Liver (tissue), 9 donors: ENCODE measurements around the gene CBFA2T3. TPM values are rescaled to one million over a fixed set of nuclear protein-coding genes. Genes with fewer than 3 reads are reported as not detected.

Source experiments
- DNase-seq: peaks from one replicate; pipeline ENCODE4 v3.0.0-alpha.2; 2017; ENCODE audit warnings: low spot score
- H3K27ac ChIP-seq, 2 donors: one replicate each; pipeline ENCODE4 v1.7.0; 2013; ENCODE audit warnings: inconsistent platforms in 2 of 2, low read length in 2 of 2, control low read depth in 1 of 2, low read depth in 1 of 2, mild to moderate bottlenecking in 1 of 2
- H3K27me3 ChIP-seq, 4 donors: one replicate each; pipeline versions ENCODE4 v1.6.1 to v1.7.0; 2013; ENCODE audit warnings: low read length in 3 of 4, inconsistent platforms in 1 of 4, mild to moderate bottlenecking in 1 of 4, moderate library complexity in 1 of 4; ENCODE audit not compliant: control insufficient read depth in 4 of 4, insufficient read depth in 4 of 4
- H3K36me3 ChIP-seq, 4 donors: one replicate each; pipeline versions ENCODE4 v1.6.1 to v1.7.0; 2013; ENCODE audit warnings: low read length in 3 of 4, mild to moderate bottlenecking in 3 of 4, low read depth in 1 of 4, moderate library complexity in 1 of 4; ENCODE audit not compliant: control insufficient read depth in 4 of 4, insufficient read depth in 3 of 4
- H3K4me1 ChIP-seq, 4 donors: one replicate each; pipeline versions ENCODE4 v1.6.1 to v1.7.0; 2013; ENCODE audit warnings: low read length in 3 of 4, mild to moderate bottlenecking in 3 of 4, moderate library complexity in 1 of 4; ENCODE audit not compliant: control insufficient read depth in 4 of 4, insufficient read depth in 4 of 4
- H3K4me3 ChIP-seq, 3 donors: one replicate each; pipeline versions ENCODE4 v1.6.1 to v1.7.0; 2013; ENCODE audit warnings: low read length in 3 of 3, control low read depth in 1 of 3, low read depth in 1 of 3, mild to moderate bottlenecking in 1 of 3
- H3K9ac ChIP-seq, 2 donors: one replicate each; pipeline ENCODE4 v1.7.0; 2013; ENCODE audit warnings: low read length in 2 of 2, mild to moderate bottlenecking in 2 of 2, moderate library complexity in 2 of 2, control low read depth in 1 of 2, low read depth in 1 of 2
- H3K9me3 ChIP-seq, 4 donors: one replicate each; pipeline versions ENCODE4 v1.6.1 to v1.7.0; 2013; ENCODE audit warnings: low read length in 3 of 4; ENCODE audit not compliant: control insufficient read depth in 4 of 4
- EGR1 ChIP-seq, 2 donors: IDR thresholded peaks; 2 replicates each; pipeline ENCODE4 v1.6.1; 2016 to 2018; ENCODE audit warnings: antibody characterized with exemption in 2 of 2, low read depth in 2 of 2
- FOXA1 ChIP-seq: IDR thresholded peaks from 2 replicates; pipeline ENCODE4 v1.6.1; 2016; ENCODE audit warnings: antibody characterized with exemption
- FOXA2 ChIP-seq: IDR thresholded peaks from 2 replicates; pipeline ENCODE4 v1.6.1; 2016; ENCODE audit warnings: antibody characterized with exemption
- HNF4A ChIP-seq, 2 donors: conservative IDR thresholded peaks; 2 replicates each; pipeline ENCODE4 v1.6.1; 2016; ENCODE audit warnings: antibody characterized with exemption in 2 of 2, mild to moderate bottlenecking in 2 of 2
- HNF4G ChIP-seq: IDR thresholded peaks from 2 replicates; pipeline ENCODE4 v1.6.1; 2016; ENCODE audit warnings: antibody characterized with exemption
- JUND ChIP-seq, 2 donors: IDR thresholded peaks; 2 replicates each; pipeline ENCODE4 v1.6.1; 2016; ENCODE audit warnings: antibody characterized with exemption in 2 of 2
- NR2F2 ChIP-seq: IDR thresholded peaks from 2 replicates; pipeline ENCODE4 v1.6.1; 2016; ENCODE audit warnings: antibody characterized with exemption
- RAD21 ChIP-seq, 2 donors: IDR thresholded peaks; 2 replicates each; pipeline ENCODE4 v1.6.1; 2016; ENCODE audit warnings: antibody characterized with exemption in 2 of 2, mild to moderate bottlenecking in 2 of 2
- RXRA ChIP-seq, 2 donors: IDR thresholded peaks; 2 replicates each; pipeline ENCODE4 v1.6.1; 2017 to 2018; ENCODE audit warnings: antibody characterized with exemption in 2 of 2, mild to moderate bottlenecking in 1 of 2
- SP1 ChIP-seq: IDR thresholded peaks from 2 replicates; pipeline ENCODE4 v1.6.1; 2018; ENCODE audit warnings: antibody characterized with exemption, mild to moderate bottlenecking
- YY1 ChIP-seq: IDR thresholded peaks from 2 replicates; pipeline ENCODE4 v1.6.1; 2016; ENCODE audit warnings: antibody characterized with exemption, mild to moderate bottlenecking
- WGBS: extraction: QIAGEN DNeasy Blood & Tissue Kit; methylation state at CpG from one replicate; pipeline ENCODE4 v1.1.7; 2013; 5-methylcytosine and 5-hydroxymethylcytosine counted together
- polyA plus RNA-seq, 2 donors: library from polyadenylated mRNA; stranded (reverse) in 1 of 2; unstranded in 1 of 2; fragments of 200-250 nt in 1 of 2; fragments of >200 nt in 1 of 2; fragmentation: Nextera tagmentation in 1 of 2; extraction: Ambion mirVana in 1 of 2; gene quantifications; one replicate each; pipeline versions ENCODE4 v1.2.1 to v1.2.3, GENCODE V29; 2013 to 2015
- total RNA-seq, 2 donors: library from RNA; depleted of rRNA; stranded (reverse); fragments of >200 nt; gene quantifications; one replicate each; pipeline ENCODE4 v1.2.3, GENCODE V29; 2014
- TF ChIP-seq, protein P1 (sequence below): IDR thresholded peaks from 2 replicates; pipeline ENCODE4 v1.6.1; 2016; ENCODE audit warnings: antibody characterized with exemption
- TF ChIP-seq, protein P2 (sequence below): fragments of 150-350 bp; IDR thresholded peaks from 2 replicates; pipeline ENCODE4 v1.5.1; 2017; ENCODE audit warnings: improper control_type of control experiment, low read depth, low read length; ENCODE audit not compliant: missing input control
- TF ChIP-seq, protein P3 (sequence below): IDR thresholded peaks from 2 replicates; pipeline ENCODE4 v1.6.1; 2016; ENCODE audit warnings: antibody characterized with exemption
- TF ChIP-seq, protein P4 (sequence below): IDR thresholded peaks from 2 replicates; pipeline ENCODE4 v1.6.1; 2016; ENCODE audit warnings: antibody characterized with exemption
- TF ChIP-seq, protein P5 (sequence below): IDR thresholded peaks from 2 replicates; pipeline ENCODE4 v1.6.1; 2016; ENCODE audit warnings: antibody characterized with exemption, mild to moderate bottlenecking
- donor health status: healthy.
- donor health status: healthy.
- donor health status: healthy.
- donor health status: healthy.
- donor health status: healthy.

CBFA2T3 gene
- total and polyA plus RNA-seq, 4 donors: 1.4 to 4.5 (median 3.1) TPM

DNA sequence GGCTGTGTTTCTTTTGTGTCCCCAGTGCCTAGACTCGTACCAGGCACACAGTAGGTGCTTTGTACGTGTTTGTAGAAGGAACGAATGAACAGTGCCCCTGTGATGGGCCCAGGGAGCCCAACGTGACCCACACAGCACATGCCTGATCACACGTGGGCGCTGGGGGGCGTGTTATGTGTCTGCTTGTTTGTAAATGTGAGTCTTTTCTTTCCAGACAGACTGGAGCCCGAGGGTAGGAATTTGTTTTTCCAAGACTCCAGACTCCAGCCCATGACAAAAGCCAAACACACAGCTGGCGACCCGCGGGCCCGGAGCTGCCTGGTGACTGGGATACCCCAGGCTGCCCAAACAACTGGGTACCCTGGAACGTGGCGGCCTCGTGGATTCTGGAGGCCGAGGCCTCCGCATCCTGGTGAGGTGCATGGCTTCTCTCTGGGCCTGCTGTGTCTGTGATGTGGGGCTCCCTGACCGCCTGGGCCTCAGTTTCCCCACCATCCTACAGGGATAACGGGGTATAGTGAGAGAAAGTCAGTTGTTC, 14.9 kb upstream of the CBFA2T3 start:
- Histone ChIP-seq H3K27ac (no peak overlapping the region), H3K36me3 (no peaks in the 10 kb centered on the region), H3K27me3 (peaks cover 0 to 2% (median under 1%) of the 10 kb centered on the region in 4 donors), H3K4me1 (no peaks in the 10 kb centered on the region), H3K9me3 (no peaks in the 10 kb centered on the region), H3K9ac (no peak overlapping the region), H3K4me3 (no peak overlapping the region)
- 65% methylated on average over 19 of the region's 19 CpGs for WGBS
- no peak for TF ChIP-seq FOXA1
- TF ChIP-seq, protein P1, sequence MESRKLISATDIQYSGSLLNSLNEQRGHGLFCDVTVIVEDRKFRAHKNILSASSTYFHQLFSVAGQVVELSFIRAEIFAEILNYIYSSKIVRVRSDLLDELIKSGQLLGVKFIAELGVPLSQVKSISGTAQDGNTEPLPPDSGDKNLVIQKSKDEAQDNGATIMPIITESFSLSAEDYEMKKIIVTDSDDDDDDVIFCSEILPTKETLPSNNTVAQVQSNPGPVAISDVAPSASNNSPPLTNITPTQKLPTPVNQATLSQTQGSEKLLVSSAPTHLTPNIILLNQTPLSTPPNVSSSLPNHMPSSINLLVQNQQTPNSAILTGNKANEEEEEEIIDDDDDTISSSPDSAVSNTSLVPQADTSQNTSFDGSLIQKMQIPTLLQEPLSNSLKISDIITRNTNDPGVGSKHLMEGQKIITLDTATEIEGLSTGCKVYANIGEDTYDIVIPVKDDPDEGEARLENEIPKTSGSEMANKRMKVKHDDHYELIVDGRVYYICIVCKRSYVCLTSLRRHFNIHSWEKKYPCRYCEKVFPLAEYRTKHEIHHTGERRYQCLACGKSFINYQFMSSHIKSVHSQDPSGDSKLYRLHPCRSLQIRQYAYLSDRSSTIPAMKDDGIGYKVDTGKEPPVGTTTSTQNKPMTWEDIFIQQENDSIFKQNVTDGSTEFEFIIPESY: no peak
- TF ChIP-seq, protein P2, sequence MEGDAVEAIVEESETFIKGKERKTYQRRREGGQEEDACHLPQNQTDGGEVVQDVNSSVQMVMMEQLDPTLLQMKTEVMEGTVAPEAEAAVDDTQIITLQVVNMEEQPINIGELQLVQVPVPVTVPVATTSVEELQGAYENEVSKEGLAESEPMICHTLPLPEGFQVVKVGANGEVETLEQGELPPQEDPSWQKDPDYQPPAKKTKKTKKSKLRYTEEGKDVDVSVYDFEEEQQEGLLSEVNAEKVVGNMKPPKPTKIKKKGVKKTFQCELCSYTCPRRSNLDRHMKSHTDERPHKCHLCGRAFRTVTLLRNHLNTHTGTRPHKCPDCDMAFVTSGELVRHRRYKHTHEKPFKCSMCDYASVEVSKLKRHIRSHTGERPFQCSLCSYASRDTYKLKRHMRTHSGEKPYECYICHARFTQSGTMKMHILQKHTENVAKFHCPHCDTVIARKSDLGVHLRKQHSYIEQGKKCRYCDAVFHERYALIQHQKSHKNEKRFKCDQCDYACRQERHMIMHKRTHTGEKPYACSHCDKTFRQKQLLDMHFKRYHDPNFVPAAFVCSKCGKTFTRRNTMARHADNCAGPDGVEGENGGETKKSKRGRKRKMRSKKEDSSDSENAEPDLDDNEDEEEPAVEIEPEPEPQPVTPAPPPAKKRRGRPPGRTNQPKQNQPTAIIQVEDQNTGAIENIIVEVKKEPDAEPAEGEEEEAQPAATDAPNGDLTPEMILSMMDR: no peak
- no peak for TF ChIP-seq YY1
- TF ChIP-seq, protein P3, sequence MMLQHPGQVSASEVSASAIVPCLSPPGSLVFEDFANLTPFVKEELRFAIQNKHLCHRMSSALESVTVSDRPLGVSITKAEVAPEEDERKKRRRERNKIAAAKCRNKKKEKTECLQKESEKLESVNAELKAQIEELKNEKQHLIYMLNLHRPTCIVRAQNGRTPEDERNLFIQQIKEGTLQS: no peak
- no peak for TF ChIP-seq EGR1 (IDR thresholded peaks at IDR 0.05; ENCODE audit: low read depth in 2 of 2)
- TF ChIP-seq, protein P4, sequence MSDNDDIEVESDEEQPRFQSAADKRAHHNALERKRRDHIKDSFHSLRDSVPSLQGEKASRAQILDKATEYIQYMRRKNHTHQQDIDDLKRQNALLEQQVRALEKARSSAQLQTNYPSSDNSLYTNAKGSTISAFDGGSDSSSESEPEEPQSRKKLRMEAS: no peak
- no peak for TF ChIP-seq NR2F2
- TF ChIP-seq, protein P5, sequence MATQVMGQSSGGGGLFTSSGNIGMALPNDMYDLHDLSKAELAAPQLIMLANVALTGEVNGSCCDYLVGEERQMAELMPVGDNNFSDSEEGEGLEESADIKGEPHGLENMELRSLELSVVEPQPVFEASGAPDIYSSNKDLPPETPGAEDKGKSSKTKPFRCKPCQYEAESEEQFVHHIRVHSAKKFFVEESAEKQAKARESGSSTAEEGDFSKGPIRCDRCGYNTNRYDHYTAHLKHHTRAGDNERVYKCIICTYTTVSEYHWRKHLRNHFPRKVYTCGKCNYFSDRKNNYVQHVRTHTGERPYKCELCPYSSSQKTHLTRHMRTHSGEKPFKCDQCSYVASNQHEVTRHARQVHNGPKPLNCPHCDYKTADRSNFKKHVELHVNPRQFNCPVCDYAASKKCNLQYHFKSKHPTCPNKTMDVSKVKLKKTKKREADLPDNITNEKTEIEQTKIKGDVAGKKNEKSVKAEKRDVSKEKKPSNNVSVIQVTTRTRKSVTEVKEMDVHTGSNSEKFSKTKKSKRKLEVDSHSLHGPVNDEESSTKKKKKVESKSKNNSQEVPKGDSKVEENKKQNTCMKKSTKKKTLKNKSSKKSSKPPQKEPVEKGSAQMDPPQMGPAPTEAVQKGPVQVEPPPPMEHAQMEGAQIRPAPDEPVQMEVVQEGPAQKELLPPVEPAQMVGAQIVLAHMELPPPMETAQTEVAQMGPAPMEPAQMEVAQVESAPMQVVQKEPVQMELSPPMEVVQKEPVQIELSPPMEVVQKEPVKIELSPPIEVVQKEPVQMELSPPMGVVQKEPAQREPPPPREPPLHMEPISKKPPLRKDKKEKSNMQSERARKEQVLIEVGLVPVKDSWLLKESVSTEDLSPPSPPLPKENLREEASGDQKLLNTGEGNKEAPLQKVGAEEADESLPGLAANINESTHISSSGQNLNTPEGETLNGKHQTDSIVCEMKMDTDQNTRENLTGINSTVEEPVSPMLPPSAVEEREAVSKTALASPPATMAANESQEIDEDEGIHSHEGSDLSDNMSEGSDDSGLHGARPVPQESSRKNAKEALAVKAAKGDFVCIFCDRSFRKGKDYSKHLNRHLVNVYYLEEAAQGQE: no peak
- TF ChIP-seq HNF4G: no peak
- TF ChIP-seq RAD21 (IDR thresholded peaks at IDR 0.05): no peak
- no peak for TF ChIP-seq RXRA (IDR thresholded peaks at IDR 0.05)
- TF ChIP-seq FOXA2: no peak
- TF ChIP-seq HNF4A (conservative IDR thresholded peaks at IDR 0.05): no peak
- DNase-seq: no peak

DNA sequence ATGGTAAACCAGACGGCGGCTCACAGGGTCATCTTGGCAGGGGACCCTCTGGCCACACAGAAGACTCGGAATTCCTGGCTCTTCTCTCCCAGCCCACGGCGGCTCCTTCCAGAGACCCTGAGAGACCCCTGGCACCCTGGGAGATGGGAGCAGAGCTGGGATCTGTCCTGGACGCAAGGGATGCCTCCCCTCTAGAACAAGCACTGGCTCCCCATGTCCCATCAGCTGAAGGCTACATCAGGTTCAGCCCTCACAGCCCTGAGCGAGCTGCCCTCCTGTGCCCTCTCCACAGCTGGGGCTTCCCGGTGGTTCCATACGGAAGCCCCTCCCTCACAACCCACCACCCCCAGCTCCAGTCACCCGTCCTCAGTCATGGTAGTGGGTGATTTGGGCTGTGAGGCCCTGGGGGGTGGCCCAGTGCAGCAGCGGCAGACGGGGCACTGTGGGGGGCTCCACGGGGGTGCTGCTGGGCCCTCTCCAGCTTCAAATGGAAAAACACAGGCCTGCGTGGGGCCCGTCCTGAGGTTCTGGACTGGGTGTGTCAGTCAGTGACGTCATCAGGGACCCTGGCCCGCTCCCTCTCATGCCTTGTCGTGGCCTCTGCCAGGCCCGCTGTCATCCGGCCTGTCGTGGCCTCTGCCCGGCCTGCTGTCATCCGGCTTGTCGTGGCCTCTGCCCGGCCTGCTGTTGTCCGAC, 13.0 kb upstream of the CBFA2T3 start:
- Histone ChIP-seq H3K36me3 (no peaks in the 10 kb centered on the region), H3K27me3 (peaks cover 0 to 2% (median under 1%) of the 10 kb centered on the region in 4 donors), H3K9me3 (no peaks in the 10 kb centered on the region), H3K4me1 (no peaks in the 10 kb centered on the region), H3K4me3 (no peak overlapping the region), H3K27ac (no peak overlapping the region), H3K9ac (no peak overlapping the region)
- no peak for DNase-seq
- TF ChIP-seq HNF4G (no peak), RAD21 (IDR thresholded peaks at IDR 0.05) (no peak), EGR1 (IDR thresholded peaks at IDR 0.05; ENCODE audit: low read depth in 2 of 2) (no peak), YY1 (no peak), HNF4A (conservative IDR thresholded peaks at IDR 0.05) (no peak), FOXA2 (no peak), JUND (IDR thresholded peaks at IDR 0.05) (no peak), SP1 (no peak), FOXA1 (no peak), NR2F2 (no peak)
- TF ChIP-seq, protein P4: no peak
- TF ChIP-seq, protein P1: no peak
- TF ChIP-seq, protein P3: no peak
- 85% methylated on average over 26 of the region's 26 CpGs for WGBS
